Heart left ventricle (tissue), 13 donors: Measurements from ENCODE around the gene RASGRP1.

Source experiments
- CTCF ChIP-seq, 12 donors: fragments of 200-600 bp; sonication (generic) in 4 of 12; IDR thresholded peaks; one replicate each; pipeline versions ENCODE4 v1.5.0 to v1.8.0; 2018 to 2022; ENCODE audit warnings: antibody characterized with exemption in 12 of 12, mild to moderate bottlenecking in 5 of 12
- POLR2A ChIP-seq, 2 donors: fragments of 450-650 bp; IDR thresholded peaks; one replicate each; pipeline ENCODE4 v1.6.1; 2017; ENCODE audit warnings: antibody characterized with exemption in 2 of 2, mild to moderate bottlenecking in 2 of 2, moderate library complexity in 2 of 2
- donor health status: ischemic (EF 13 %, LVEDD 7.1; RV severe dilation, severe dysfunction).
- donor health status: DM: no; HTN: yes; CAD: no.
- donor health status: DM: no; HTN: no; CAD: no.
- donor health status: ischemic (EF 25% LVEDD 6.9; RV normal size, moderate dysfunction).
- donor health status: ischemic (EF 25% LVEDD 5.7; RV mildly dilated, moderate dysfunction).
- donor health status: ischemic (EF 35%, LVEDD 5.7; RV mildly dilated, moderate dysfunction).
- donor health status: nonischemic (EF 11% LVEDD 7.7; RV severe dilation, severe dysfunction).
- donor health status: DM: yes; HTN: yes; CAD: no.
- donor health status: PGD.
- donor health status: ischemic (EF 29% LVEDD 5.4; RV normal size, mild dysfunction).
- donor health status: nonischemic (EF 23%, LVEDD 6.1; RV moderate dilation, normal function).

GRCh38 chr15:38547255-38547997 lies 17.2 kb downstream of the RASGRP1 start:
- no peak for TF ChIP-seq POLR2A (IDR thresholded peaks at IDR 0.05)
- no peak for TF ChIP-seq CTCF (IDR thresholded peaks at IDR 0.05)
